Measurements from ENCODE around the gene RPS29. TPM values are rescaled to one million over a fixed set of nuclear protein-coding genes. Genes with fewer than 3 reads are reported as not detected.

Gene RPS29
- total and polyA plus RNA-seq, 2 of the 13 experiments (the other 11 are each of a cell fraction or from before 2014, with no cell fraction given) = 4,303 to 8,215 TPM

- Histone ChIP-seq H3K9me3 (ENCODE audit: low read length) (no peaks in the 10 kb centered on the region), H3K79me2 (ENCODE audit: insufficient read depth, low read length) (no peaks in the 10 kb centered on the region), H3K4me1 (ENCODE audit: insufficient read depth, low read length) (peaks cover 13% of the 10 kb centered on the region), H3K4me2 (ENCODE audit: low read depth, low read length) (no peak overlapping the region), H3K27me3 (ENCODE audit: control insufficient read depth in 1 of 2, insufficient read depth in 2 of 2, low read length in 2 of 2) (no peaks in the 10 kb centered on the region), H3K36me3 (replicated peaks in 1 of 2; ENCODE audit: control insufficient read depth in 1 of 2, insufficient read depth in 2 of 2, low read length in 2 of 2) (peaks cover 7 to 17% of the 10 kb centered on the region in 2 experiments; a peak in 4 of 5 replicates), H3K27ac (ENCODE audit: extremely low read length, insufficient read depth, low read length) (no peak overlapping the region), H2AFZ (ENCODE audit: low read length) (no peak overlapping the region), H4K20me1 (ENCODE audit: insufficient read depth, low read length) (no peaks in the 10 kb centered on the region; the same call in 1 of the 2 replicates), H3K9ac (ENCODE audit: insufficient read depth, low read depth, low read length) (no peak overlapping the region), H3K4me3 (replicated peaks in 1 of 3; ENCODE audit: insufficient read depth in 1 of 3, low read depth in 2 of 3, low read length in 3 of 3) (no peak overlapping the region)
- ChIA-PET CTCF (ENCODE audit: low intra/inter-chr PET ratio, low total read pairs) (no interaction called here), POLR2A (interaction anchor here (1.2 kb wide), 1 partner anchor 12 kb away, joined by 5 read pairs; the partner anchor contains the start of gene RPS29)
- 83% methylated on average over 5 of the region's 5 CpGs for WGBS (ENCODE audit: low lambda C conversion rate)
- BruUV-seq (replicated peaks) = no TSS peak
- in situ Hi-C loops (cut with HindIII; ENCODE audit: extremely low pct_ligation_motif_present, low pct_unique_long_range_greater_than_20kb) (no loop called here), intact Hi-C loops (cut with micrococcal nuclease; ENCODE audit: unreplicated experiment) (no loop called here)
- TF ChIP-seq, protein P1, sequence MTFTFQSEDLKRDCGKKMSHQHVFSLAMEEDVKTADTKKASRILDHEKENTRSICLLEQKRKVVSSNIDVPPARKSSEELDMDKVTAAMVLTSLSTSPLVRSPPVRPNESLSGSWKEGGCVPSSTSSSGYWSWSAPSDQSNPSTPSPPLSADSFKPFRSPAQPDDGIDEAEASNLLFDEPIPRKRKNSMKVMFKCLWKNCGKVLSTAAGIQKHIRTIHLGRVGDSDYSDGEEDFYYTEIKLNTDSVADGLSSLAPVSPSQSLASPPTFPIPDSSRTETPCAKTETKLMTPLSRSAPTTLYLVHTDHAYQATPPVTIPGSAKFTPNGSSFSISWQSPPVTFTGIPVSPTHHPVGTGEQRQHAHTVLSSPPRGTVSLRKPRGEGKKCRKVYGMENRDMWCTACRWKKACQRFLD (CRISPR knock-in tag; IDR thresholded peaks at IDR 0.05; ENCODE audit: borderline replicate concordance) = no peak
- TF ChIP-seq MAFK (conservative IDR thresholded peaks at IDR 0.05 in 1 of 2, IDR thresholded peaks at IDR 0.05 in 1 of 2; ENCODE audit: low read length in 2 of 2) = peak; percentile 19 to 50; a peak in 2 of 4 replicates
- no peak for FAIRE-seq
- ATAC-seq = no peak
- DNase-seq (ENCODE audit: low spot score) = no peak
Measured at GRCh38 chr14:49574038-49574437, 12.1 kb downstream of the RPS29 start.

DNA sequence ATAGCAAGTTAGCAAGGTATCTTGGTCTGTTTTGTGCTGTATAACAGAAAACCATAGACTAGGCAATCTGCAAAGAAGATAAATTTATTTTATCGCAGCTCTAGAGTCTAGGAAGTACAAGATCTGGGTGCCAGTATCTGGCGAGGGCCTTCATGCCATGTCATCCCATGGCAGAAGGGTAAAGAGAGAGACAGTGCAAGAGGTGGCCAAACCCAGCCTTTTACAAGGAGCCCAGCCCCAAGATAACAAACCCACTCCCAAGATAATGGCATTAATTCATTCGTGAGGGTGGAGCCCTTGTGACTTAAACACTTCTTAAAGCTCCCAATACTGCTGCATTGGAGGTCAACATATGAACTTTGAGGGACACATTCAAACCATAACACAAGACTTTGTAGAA, 16.9 kb downstream of the RPS29 start:
- ChIA-PET POLR2A (no interaction called here), CTCF (ENCODE audit: low intra/inter-chr PET ratio, low total read pairs) (no interaction called here)
- Histone ChIP-seq H3K27ac (ENCODE audit: extremely low read length, insufficient read depth, low read length) (no peak overlapping the region), H3K9me3 (ENCODE audit: low read length) (no peaks in the 10 kb centered on the region), H3K9ac (ENCODE audit: insufficient read depth, low read depth, low read length) (no peak overlapping the region), H3K4me3 (replicated peaks in 1 of 3; ENCODE audit: insufficient read depth in 1 of 3, low read depth in 2 of 3, low read length in 3 of 3) (no peak overlapping the region), H3K4me1 (ENCODE audit: insufficient read depth, low read length) (peaks cover under 1% of the 10 kb centered on the region; the same call in 1 of the 2 replicates), H3K36me3 (replicated peaks in 1 of 2; ENCODE audit: control insufficient read depth in 1 of 2, insufficient read depth in 2 of 2, low read length in 2 of 2) (no peaks in the 10 kb centered on the region), H2AFZ (ENCODE audit: low read length) (no peak overlapping the region), H3K4me2 (ENCODE audit: low read depth, low read length) (no peak overlapping the region), H4K20me1 (ENCODE audit: insufficient read depth, low read length) (no peaks in the 10 kb centered on the region; the same call in 1 of the 2 replicates), H3K27me3 (ENCODE audit: control insufficient read depth in 1 of 2, insufficient read depth in 2 of 2, low read length in 2 of 2) (no peaks in the 10 kb centered on the region), H3K79me2 (ENCODE audit: insufficient read depth, low read length) (no peaks in the 10 kb centered on the region)
- ATAC-seq (no peak), DNase-seq (ENCODE audit: low spot score) (no peak), FAIRE-seq (no peak)
- intact Hi-C loops (cut with micrococcal nuclease; ENCODE audit: unreplicated experiment) (no loop called here), in situ Hi-C loops (cut with HindIII; ENCODE audit: extremely low pct_ligation_motif_present, low pct_unique_long_range_greater_than_20kb) (no loop called here)
- BruUV-seq (replicated peaks) = no TSS peak
- WGBS (ENCODE audit: low lambda C conversion rate) = 91% methylated on average over 3 of the region's 3 CpGs
- TF ChIP-seq, protein P2, sequence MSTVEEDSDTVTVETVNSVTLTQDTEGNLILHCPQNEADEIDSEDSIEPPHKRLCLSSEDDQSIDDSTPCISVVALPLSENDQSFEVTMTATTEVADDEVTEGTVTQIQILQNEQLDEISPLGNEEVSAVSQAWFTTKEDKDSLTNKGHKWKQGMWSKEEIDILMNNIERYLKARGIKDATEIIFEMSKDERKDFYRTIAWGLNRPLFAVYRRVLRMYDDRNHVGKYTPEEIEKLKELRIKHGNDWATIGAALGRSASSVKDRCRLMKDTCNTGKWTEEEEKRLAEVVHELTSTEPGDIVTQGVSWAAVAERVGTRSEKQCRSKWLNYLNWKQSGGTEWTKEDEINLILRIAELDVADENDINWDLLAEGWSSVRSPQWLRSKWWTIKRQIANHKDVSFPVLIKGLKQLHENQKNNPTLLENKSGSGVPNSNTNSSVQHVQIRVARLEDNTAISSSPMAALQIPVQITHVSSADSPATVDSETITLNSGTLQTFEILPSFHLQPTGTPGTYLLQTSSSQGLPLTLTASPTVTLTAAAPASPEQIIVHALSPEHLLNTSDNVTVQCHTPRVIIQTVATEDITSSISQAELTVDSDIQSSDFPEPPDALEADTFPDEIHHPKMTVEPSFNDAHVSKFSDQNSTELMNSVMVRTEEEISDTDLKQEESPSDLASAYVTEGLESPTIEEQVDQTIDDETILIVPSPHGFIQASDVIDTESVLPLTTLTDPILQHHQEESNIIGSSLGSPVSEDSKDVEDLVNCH (CRISPR knock-in tag; IDR thresholded peaks at IDR 0.05) = no peak
- TF ChIP-seq ZNF547 (CRISPR knock-in tag; IDR thresholded peaks at IDR 0.05) = no peak
- TF ChIP-seq POLR2AphosphoS2 (IDR thresholded peaks at IDR 0.05; ENCODE audit: low read depth, low read length) = no peak
- no peak for TF ChIP-seq ZNF12 (CRISPR knock-in tag; IDR thresholded peaks at IDR 0.05)
- TF ChIP-seq ZNF788 (CRISPR knock-in tag; IDR thresholded peaks at IDR 0.05; ENCODE audit: borderline replicate concordance) = no peak
- no peak for TF ChIP-seq KLF11 (CRISPR knock-in tag; IDR thresholded peaks at IDR 0.05)
- no peak for TF ChIP-seq MTF1 (CRISPR knock-in tag; IDR thresholded peaks at IDR 0.05)
- TF ChIP-seq ZNF317 (CRISPR knock-in tag; IDR thresholded peaks at IDR 0.05) = no peak
